GM12878 (cell line): ENCODE measurements around the gene ALPP. TPM values are rescaled to one million over a fixed set of nuclear protein-coding genes. Genes with fewer than 3 reads are reported as not detected.

Source experiments
- ATAC-seq: fragments of 200-7000 bp; cut with Tn5 transposase; 3 replicates; pipeline ENCODE4 v1.9.1; 2020; ENCODE audit warnings: mild to moderate bottlenecking, moderate library complexity
- BruUV-seq: library from RNA; stranded (reverse); fragments of 400-500 nt; replicated peaks from 2 replicates; lab custom pipeline; 2021; lab: Mats Ljungman, UMichigan
- CTCF ChIA-PET: fragments of 300-600 bp; sonication (Branson Sonifier 250); formaldehyde crosslinking; extraction: SDS; loops from one replicate; lab custom pipeline; 2021; ENCODE audit warnings: inconsistent platforms; lab: Yijun Ruan, JAX
- POLR2A ChIA-PET: fragments of 350-600 bp; formaldehyde crosslinking; extraction: SDS; loops from one replicate; lab custom pipeline; 2021; ENCODE audit warnings: inconsistent platforms; lab: Charles Lee
- RAD21 ChIA-PET: fragments of 300-600 bp; sonication (Branson Sonifier 250); formaldehyde crosslinking; loops from one replicate; lab custom pipeline; 2023; ENCODE audit warnings: antibody characterized with exemption; ENCODE audit not compliant: unreplicated experiment; lab: Charles Lee
- SMC1A ChIA-PET: fragments of 300-600 bp; sonication (Branson Sonifier 250); formaldehyde crosslinking; loops from one replicate; lab custom pipeline; 2023; ENCODE audit not compliant: unreplicated experiment, uncharacterized antibody; lab: Charles Lee
- DNase-seq: peaks from one replicate; pipeline ENCODE4 v3.0.0-alpha.2; 2011; ENCODE audit warnings: low read depth, low spot score
- FAIRE-seq: peaks from 3 replicates; lab custom pipeline; 2011; peaks lifted over from hg19 to GRCh38; lab: Jason Lieb, UNC
- H2AFZ ChIP-seq: 2 replicates; pipeline ENCODE4 v1.6.0; 2011; ENCODE audit warnings: low read depth, low read length, control low read depth; ENCODE audit not compliant: control insufficient read depth
- H3K27ac ChIP-seq: 2 replicates; pipeline ENCODE4 v1.5.1; 2011; ENCODE audit warnings: control low read depth; ENCODE audit not compliant: control insufficient read depth, insufficient read depth
- H3K27me3 ChIP-seq, 2 experiments: replicated peaks in 1 of 2; 2 replicates each; pipeline versions ENCODE4 v1.6.0 to v1.6.1; 2011; ENCODE audit warnings: low read length in 1 of 2; ENCODE audit not compliant: control insufficient read depth in 2 of 2, insufficient read depth in 2 of 2
- H3K36me3 ChIP-seq, 2 experiments: 2 replicates each; pipeline ENCODE4 v1.5.1; 2011; ENCODE audit warnings: low read length in 1 of 2; ENCODE audit not compliant: control insufficient read depth in 2 of 2, insufficient read depth in 2 of 2
- H3K4me1 ChIP-seq: 2 replicates; pipeline ENCODE4 v1.6.1; 2011; ENCODE audit warnings: mild to moderate bottlenecking, low read length, moderate library complexity, mixed read lengths; ENCODE audit not compliant: control insufficient read depth, insufficient read depth
- H3K4me2 ChIP-seq: 2 replicates; pipeline ENCODE4 v1.6.0; 2011; ENCODE audit warnings: control low read depth; ENCODE audit not compliant: control insufficient read depth, insufficient read depth
- H3K4me3 ChIP-seq: fragments of 200-600 bp; sonication (generic); 2 replicates; pipeline ENCODE4 v1.5.1; 2016
- H3K79me2 ChIP-seq: 2 replicates; pipeline ENCODE4 v1.6.0; 2011; ENCODE audit warnings: low read length; ENCODE audit not compliant: control insufficient read depth, insufficient read depth
- H3K9ac ChIP-seq: 2 replicates; pipeline ENCODE4 v1.8.0; 2011; ENCODE audit warnings: low read length, control low read depth, mixed read lengths; ENCODE audit not compliant: control insufficient read depth, insufficient read depth
- H3K9me3 ChIP-seq: replicated peaks from 3 replicates; pipeline ENCODE4 v1.5.1; 2011; ENCODE audit warnings: mild to moderate bottlenecking, low read length; ENCODE audit not compliant: control insufficient read depth, insufficient read depth
- H4K20me1 ChIP-seq: 2 replicates; pipeline ENCODE4 v1.6.0; 2011; ENCODE audit not compliant: control insufficient read depth, insufficient read depth
- BHLHE40 ChIP-seq, 2 experiments: fragments of 450-650 bp in 1 of 2; IDR thresholded peaks; 2 replicates each; pipeline ENCODE4 v1.6.1; 2011 to 2017; ENCODE audit warnings: low read depth in 2 of 2, borderline replicate concordance in 1 of 2, improper control_type of control experiment in 1 of 2, low read length in 1 of 2, mild to moderate bottlenecking in 1 of 2
- CBX3 ChIP-seq: fragments of 200-600 bp; sonication (generic); IDR thresholded peaks from 2 replicates; pipeline ENCODE4 v1.6.1; 2016; ENCODE audit warnings: low read depth, borderline replicate concordance
- EGR1 ChIP-seq, 2 experiments: IDR thresholded peaks; 1 replicate in 1 of 2; 2 replicates in 1 of 2; pipeline ENCODE4 v1.6.1; 2011 to 2012; ENCODE audit warnings: low read depth in 2 of 2, low read length in 2 of 2, borderline replicate concordance in 1 of 2, mild to moderate bottlenecking in 1 of 2, moderate library complexity in 1 of 2
- GATAD2B ChIP-seq: fragments of 450-650 bp; conservative IDR thresholded peaks from 2 replicates; pipeline ENCODE4 v1.6.1; 2017; ENCODE audit warnings: low read depth, mild to moderate bottlenecking, moderate library complexity
- HDAC6 ChIP-seq: fragments of 200-600 bp; sonication (generic); IDR thresholded peaks from one replicate; pipeline ENCODE4 v1.8.0; 2017; ENCODE audit warnings: antibody characterized with exemption; ENCODE audit not compliant: unreplicated experiment
- IKZF2 ChIP-seq, 2 experiments: fragments of 450-650 bp; IDR thresholded peaks; 2 replicates each; pipeline ENCODE4 v1.6.1; 2017; ENCODE audit warnings: mild to moderate bottlenecking in 2 of 2, moderate library complexity in 2 of 2
- MTA2 ChIP-seq: fragments of 450-650 bp; IDR thresholded peaks from 2 replicates; pipeline ENCODE4 v1.6.1; 2016; ENCODE audit warnings: low read depth, mild to moderate bottlenecking, moderate library complexity
- MTA3 ChIP-seq: IDR thresholded peaks from 2 replicates; pipeline ENCODE4 v1.6.1; 2012; ENCODE audit warnings: low read length, inconsistent platforms, borderline replicate concordance
- NBN ChIP-seq: fragments of 450-650 bp; IDR thresholded peaks from 2 replicates; pipeline ENCODE4 v1.6.1; 2016
- NR2F1 ChIP-seq: fragments of 450-650 bp; conservative IDR thresholded peaks from 2 replicates; pipeline ENCODE4 v1.6.1; 2017; ENCODE audit warnings: mild to moderate bottlenecking
- RCOR1 ChIP-seq: conservative IDR thresholded peaks from 2 replicates; pipeline ENCODE4 v1.6.1; 2012; ENCODE audit warnings: low read depth, low read length, improper control_type of control experiment
- RELA ChIP-seq: fragments of 450-650 bp; IDR thresholded peaks from 2 replicates; pipeline ENCODE4 v1.8.0; 2014; ENCODE audit warnings: borderline replicate concordance; ENCODE audit not compliant: partially characterized antibody
- RUNX3 ChIP-seq: IDR thresholded peaks from 2 replicates; pipeline ENCODE4 v1.6.1; 2012; ENCODE audit warnings: low read length, inconsistent platforms
- SIX5 ChIP-seq: IDR thresholded peaks from 2 replicates; pipeline ENCODE4 v1.6.1; 2011; ENCODE audit warnings: mild to moderate bottlenecking, low read depth, low read length, moderate library complexity; ENCODE audit not compliant: severe bottlenecking
- STAT1 ChIP-seq: fragments of 450-650 bp; conservative IDR thresholded peaks from 2 replicates; pipeline ENCODE4 v1.6.1; 2014; ENCODE audit warnings: antibody characterized with exemption, mild to moderate bottlenecking
- SUZ12 ChIP-seq: fragments of 200-600 bp; sonication (generic); IDR thresholded peaks from one replicate; pipeline ENCODE4 v1.6.1; 2018; ENCODE audit warnings: antibody characterized with exemption, mild to moderate bottlenecking; ENCODE audit not compliant: unreplicated experiment
- ZNF274 ChIP-seq: IDR thresholded peaks from one replicate; pipeline ENCODE4 v1.8.0; 2011; ENCODE audit not compliant: insufficient read length, insufficient read depth
- WGBS: methylation state at CpG from one replicate; pipeline ENCODE4 v1.1.6; 2016; ENCODE audit warnings: low lambda C conversion rate; ENCODE audit not compliant: insufficient replicate concordance, insufficient coverage; ENCODE audit errors: missing lambda C conversion rate; 5-methylcytosine and 5-hydroxymethylcytosine counted together
- in situ Hi-C: fragments of 300-500 bp; cut with MboI; formaldehyde crosslinking; loops from 9 replicates; pipeline ENCODE4 v1.14.3; 2018; ENCODE audit warnings: mixed read lengths
- intact Hi-C: fragments of 100-400 bp; cut with micrococcal nuclease; formaldehyde crosslinking; loops from one replicate; pipeline ENCODE4 v1.14.2; 2022; ENCODE audit not compliant: unreplicated experiment
- polyA plus RNA-seq, 11 experiments: library from polyadenylated mRNA; depleted of rRNA in 4 of 11; unstranded in 6 of 11; stranded (reverse) in 5 of 11; fragments of >200 nt; fragmentation: Nextera tagmentation in 4 of 11; fragmentation: Illumina TruSeq in 1 of 11; extraction: Ambion mirVana in 4 of 11; extraction: Trizol in 1 of 11; gene quantifications; 1 replicate in 1 of 11; 2 replicates in 10 of 11; pipeline versions ENCODE4 v1.2.1 to v1.2.3, GENCODE V29; 2011 to 2016; ENCODE audit warnings: inconsistent platforms in 2 of 11, missing spikeins in 2 of 11, low read depth in 1 of 11
- total RNA-seq, 4 experiments: library from RNA; depleted of rRNA in 3 of 4; stranded (reverse); fragments of >200 nt in 3 of 4; fragmentation: Illumina TruSeq in 1 of 4; extraction: Trizol in 1 of 4; gene quantifications; 2 replicates each; pipeline versions ENCODE4 v1.2.1 to v1.2.3, GENCODE V29; 2013 to 2021
- TF ChIP-seq, protein P1 (sequence below): fragments of 450-650 bp; IDR thresholded peaks from 2 replicates; pipeline ENCODE4 v1.6.1; 2014; ENCODE audit warnings: mild to moderate bottlenecking

The ALPP gene
- total and polyA plus RNA-seq, 10 of the 15 experiments (the other 5 are each of a cell fraction or from before 2014, with no cell fraction given) = 0.21 TPM; not detected in 9

DNA sequence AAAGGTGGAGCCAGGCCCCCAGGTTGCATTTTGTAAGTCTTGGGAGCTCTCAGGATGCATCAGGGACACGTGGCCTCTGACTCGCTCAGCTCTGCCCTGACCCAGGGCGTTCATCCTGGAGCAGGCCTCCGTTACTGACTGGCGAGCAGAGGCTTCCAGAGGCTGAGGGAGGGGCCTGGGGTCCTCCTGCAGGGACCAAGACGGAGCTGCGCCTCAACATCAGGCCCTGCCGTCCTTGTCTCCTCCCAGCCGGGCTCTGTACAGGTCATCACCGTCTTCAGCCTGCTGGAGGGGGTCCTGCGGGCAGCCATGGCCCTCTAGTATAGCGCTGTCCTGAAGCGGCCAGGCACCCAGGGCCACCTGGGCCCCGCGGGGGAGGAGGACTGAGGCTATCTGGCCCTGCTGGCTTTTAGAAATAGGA, 10.2 kb upstream of the ALPP start:
- 46% methylated on average over 15 of the region's 15 CpGs for WGBS
- no peak overlapping the region for H3K27ac ChIP-seq
- CTCF ChIA-PET = interaction anchor here (1.3 to 1.5 kb wide), 2 partner anchors 68 to 105 kb away, joined by 3 to 7 read pairs; no protein-coding TSS in a partner anchor
- FAIRE-seq (no peak), DNase-seq (no peak), ATAC-seq (no peak)
- no peak for TF ChIP-seq RELA
- no peak for TF ChIP-seq NBN
- no peak for TF ChIP-seq MTA2
- no peak for TF ChIP-seq GATAD2B
- intact Hi-C loops = no loop called here
- no peak overlapping the region for H3K9ac ChIP-seq
- H2AFZ ChIP-seq = no peak overlapping the region
- H3K36me3 ChIP-seq = no peaks in the 10 kb centered on the region
- H3K27me3 ChIP-seq = no peaks in the 10 kb centered on the region
- no peaks in the 10 kb centered on the region for H4K20me1 ChIP-seq
- no peaks in the 10 kb centered on the region for H3K79me2 ChIP-seq
- SMC1A ChIA-PET = no interaction called here
- RAD21 ChIA-PET = no interaction called here
- no peak overlapping the region for H3K4me2 ChIP-seq
- peaks cover 9% of the 10 kb centered on the region for H3K4me1 ChIP-seq
- in situ Hi-C loops = no loop called here
- no TSS peak for BruUV-seq
- POLR2A ChIA-PET = no interaction called here
- H3K9me3 ChIP-seq = no peaks in the 10 kb centered on the region
- no peak overlapping the region for H3K4me3 ChIP-seq

DNA sequence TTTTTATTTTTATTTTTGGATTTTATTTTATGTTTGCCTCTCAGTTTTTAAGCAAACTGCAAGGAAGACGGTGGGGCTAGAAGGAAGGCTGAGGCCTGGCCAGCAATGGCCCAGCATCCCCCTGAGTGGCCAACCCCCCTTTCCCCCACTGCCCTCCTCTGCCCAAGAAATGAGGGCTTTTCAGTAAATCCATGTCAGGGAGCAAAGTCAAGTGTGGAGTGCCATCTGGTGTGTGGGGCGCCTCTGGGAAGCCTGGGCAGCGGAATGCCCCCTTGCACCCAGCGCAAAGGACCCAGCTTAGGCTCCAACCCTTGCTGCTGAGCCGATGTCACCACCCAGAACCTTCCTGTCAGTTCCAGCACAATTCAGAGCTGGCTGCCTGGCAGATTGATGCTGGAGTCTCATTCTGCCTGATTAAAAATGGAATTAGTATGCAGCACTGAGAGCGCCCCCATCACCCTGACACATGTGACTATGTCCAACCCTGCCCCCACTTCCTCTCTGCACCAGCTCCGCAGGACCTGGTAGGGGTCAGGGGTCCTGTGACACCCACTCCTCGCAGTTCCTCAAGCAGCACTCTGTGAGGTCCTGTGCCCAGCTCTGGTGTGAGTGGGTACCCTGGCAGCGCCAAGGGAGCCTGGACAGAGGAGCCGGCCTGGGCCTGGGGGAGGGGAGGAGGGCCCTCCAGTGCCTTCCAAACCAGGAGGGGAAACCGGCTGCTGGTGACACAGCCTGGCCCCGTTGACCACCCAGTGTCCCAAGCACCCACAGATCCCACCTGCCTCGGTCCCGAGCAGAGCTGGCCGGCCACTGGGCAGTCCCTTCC, 9.2 kb upstream of the ALPP start:
- no peak overlapping the region for H3K27ac ChIP-seq
- SMC1A ChIA-PET = no interaction called here
- 38% methylated on average over 11 of the region's 15 CpGs for WGBS
- no peak overlapping the region for H3K9ac ChIP-seq
- no peaks in the 10 kb centered on the region for H3K9me3 ChIP-seq
- BruUV-seq = no TSS peak
- CTCF ChIA-PET = no interaction called here
- H3K4me1 ChIP-seq = 0 out of 2 replicates have a peak, but pooled peaks cover under 1% of the 10 kb centered on the region
- no peaks in the 10 kb centered on the region for H3K27me3 ChIP-seq
- no peak overlapping the region for H3K4me2 ChIP-seq
- in situ Hi-C loops (no loop called here), intact Hi-C loops (no loop called here)
- H3K36me3 ChIP-seq = no peaks in the 10 kb centered on the region
- no peaks in the 10 kb centered on the region for H4K20me1 ChIP-seq
- no peak overlapping the region for H2AFZ ChIP-seq
- ATAC-seq (no peak), FAIRE-seq (no peak), DNase-seq (no peak)
- no peaks in the 10 kb centered on the region for H3K79me2 ChIP-seq
- H3K4me3 ChIP-seq = no peak overlapping the region
- POLR2A ChIA-PET = no interaction called here
- RAD21 ChIA-PET = no interaction called here
- no peak for TF ChIP-seq SUZ12
- TF ChIP-seq NR2F1 = no peak
- no peak for TF ChIP-seq RCOR1
- no peak for TF ChIP-seq HDAC6
- TF ChIP-seq, protein P1, sequence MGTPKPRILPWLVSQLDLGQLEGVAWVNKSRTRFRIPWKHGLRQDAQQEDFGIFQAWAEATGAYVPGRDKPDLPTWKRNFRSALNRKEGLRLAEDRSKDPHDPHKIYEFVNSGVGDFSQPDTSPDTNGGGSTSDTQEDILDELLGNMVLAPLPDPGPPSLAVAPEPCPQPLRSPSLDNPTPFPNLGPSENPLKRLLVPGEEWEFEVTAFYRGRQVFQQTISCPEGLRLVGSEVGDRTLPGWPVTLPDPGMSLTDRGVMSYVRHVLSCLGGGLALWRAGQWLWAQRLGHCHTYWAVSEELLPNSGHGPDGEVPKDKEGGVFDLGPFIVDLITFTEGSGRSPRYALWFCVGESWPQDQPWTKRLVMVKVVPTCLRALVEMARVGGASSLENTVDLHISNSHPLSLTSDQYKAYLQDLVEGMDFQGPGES = no peak
- TF ChIP-seq STAT1 = no peak
- TF ChIP-seq CBX3 = no peak
- no peak for TF ChIP-seq EGR1 (IDR thresholded peaks at IDR 0.05; ENCODE audit: borderline replicate concordance in 1 of 2, low read depth in 2 of 2, low read length in 2 of 2)
- no peak for TF ChIP-seq BHLHE40 (IDR thresholded peaks at IDR 0.05; ENCODE audit: borderline replicate concordance in 1 of 2, low read depth in 2 of 2, low read length in 1 of 2)
- no peak for TF ChIP-seq RUNX3
- no peak for TF ChIP-seq ZNF274
- no peak for TF ChIP-seq SIX5
- TF ChIP-seq IKZF2 (IDR thresholded peaks at IDR 0.05) = no peak
- no peak for TF ChIP-seq MTA3
